CD1c-positive myeloid dendritic cell (primary cell): Measurements from ENCODE around the gene BAZ1B.
"Not testable (repeated sequence)": the region's sequence is repeated elsewhere in the genome, so short reads cannot be mapped to it uniquely, and the experiment has no call there.

Experiments
- DNase-seq: peaks from one replicate; pipeline ENCODE4 v3.0.0-alpha.2; 2016; ENCODE audit errors: extremely low spot score

Gene BAZ1B

DNA sequence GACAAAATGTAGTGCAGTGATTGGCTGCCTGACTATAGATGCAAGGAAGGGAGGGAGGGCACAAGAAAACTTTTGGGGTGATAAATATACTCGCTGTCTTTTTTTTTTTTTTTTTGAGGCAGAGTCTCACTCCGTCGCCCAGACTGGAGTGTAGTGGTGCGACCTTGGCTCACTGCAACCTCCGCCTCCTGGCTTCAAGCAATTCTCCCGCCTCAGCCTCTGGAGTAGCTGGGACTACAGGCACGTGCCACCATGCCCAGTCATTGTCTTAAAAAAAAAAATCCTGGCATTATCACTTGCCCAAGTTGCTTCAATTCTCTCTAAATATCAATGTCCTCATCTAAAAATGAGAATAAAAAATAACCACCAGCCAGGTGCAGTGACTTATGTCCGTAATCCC, 96.1 kb downstream of the BAZ1B start:
- no peak for DNase-seq

DNA sequence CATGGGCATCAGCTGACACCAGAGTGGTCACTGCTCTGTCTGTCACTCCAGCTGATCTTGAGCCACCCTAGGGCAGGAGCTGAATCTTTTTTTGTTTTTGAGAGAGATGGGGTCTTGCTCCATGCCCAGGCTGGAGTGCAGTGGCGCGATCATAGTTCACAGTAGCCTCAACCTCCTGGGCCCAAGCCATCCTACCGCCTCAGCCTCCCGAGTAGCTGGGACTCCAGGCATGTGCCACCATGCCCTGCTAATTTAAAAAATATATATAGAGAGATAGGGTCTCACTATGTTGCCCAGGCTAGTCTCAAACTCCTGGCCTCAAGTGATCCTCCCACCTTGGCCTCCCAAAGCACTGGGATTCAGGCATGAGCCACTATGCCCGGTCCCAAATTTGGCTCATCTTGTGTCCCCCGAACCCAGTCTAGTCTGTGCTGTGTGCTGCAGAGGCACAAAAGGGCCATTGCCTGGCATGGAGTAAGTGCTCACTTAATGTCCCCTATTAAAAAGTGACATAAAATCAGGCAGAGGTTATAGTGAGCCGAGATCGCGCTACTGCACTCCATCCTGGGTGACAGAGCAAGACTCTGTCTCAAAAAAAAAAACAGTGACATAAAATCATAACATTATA, 96.6 kb downstream of the BAZ1B start:
- DNase-seq, result no peak

DNA sequence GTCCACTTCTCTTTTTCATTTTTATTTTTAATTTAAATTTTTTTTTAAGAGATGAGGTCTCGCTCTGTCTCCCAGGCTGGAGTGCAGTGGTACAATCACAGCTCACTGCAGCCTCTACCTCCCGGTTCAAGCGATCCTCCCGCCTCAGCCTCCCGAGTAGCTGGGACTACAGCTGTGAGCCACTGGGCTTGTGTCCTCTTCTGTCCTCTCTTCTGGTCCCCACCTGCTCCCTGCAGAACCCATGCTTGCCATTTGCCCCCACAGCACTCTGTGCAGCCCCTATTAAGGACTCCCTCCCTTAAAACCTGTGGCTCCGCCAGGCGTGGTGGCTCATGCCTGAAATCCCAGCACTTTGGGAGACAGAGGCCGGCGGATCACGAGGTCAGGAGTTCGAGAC, 97.6 kb downstream of the BAZ1B start:
- DNase-seq, result no peak

DNA sequence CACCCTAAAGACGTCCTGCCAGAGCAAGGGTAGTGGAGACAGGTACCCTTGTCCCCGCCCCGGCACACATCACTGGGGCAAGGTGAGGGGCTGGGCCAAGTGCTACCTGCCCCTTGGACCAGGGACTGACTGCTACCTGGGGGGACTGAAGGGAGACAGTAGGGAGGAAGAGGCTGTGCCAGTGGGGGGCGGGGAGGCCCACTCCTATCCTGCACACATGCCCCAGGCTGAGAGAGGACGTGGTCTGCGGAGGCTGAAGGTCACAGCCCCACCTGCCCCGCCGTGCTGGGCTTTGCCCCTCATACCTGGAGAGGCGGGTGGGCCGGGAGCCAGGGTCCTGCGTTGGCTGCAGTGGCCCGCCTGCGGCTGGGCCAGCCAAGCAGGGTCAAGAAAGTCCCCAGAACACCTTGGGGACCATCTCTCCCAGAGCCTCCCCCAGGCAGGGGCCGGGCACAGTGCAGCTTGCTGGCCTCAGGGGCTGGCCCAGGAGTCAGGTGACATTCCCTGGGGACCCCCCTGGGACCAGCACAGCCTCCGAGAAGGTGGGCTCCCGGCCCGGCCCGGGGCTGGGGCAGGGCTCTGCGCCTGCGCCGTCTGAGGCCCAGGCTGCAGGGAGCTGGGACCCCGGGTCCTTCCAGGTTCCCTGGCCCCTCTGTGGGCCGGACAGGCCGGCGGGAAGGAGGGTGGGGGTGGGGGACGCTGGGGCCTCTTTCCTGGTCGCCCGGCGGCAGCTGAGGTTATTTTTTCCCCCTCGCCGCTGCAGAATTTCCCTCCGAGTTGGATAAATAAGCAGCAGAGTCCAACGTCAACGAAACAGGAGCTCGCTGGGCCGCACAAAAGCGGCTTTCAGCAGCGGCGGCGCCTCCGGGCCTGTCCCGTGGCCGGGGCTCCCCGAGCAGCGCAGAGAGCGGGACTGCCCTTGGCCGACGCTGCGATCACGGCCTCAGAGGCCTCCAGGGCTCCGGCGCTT, 98.3 kb downstream of the BAZ1B start:
- DNase-seq, result peak; percentile 11

DNA sequence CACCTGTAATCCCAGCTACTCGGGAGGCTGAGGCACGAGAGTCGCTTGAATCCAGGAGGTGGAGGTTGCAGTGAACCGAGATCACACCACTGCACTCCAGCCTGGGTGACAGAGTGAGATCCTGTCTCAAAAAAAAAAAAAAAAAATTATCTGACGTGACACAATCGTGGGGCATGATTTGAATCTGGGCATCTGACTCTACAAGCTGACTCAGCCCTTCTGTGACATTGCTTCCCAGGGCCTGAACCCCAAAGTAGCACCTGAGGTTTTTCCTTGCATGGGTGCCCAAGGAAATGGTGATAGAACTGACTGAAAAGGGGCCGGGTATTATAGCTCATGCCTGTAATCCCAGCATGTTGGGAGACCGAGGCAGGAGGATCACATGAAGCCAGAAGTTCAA, 101.5 kb downstream of the BAZ1B start:
- not testable (repeated sequence) for DNase-seq

DNA sequence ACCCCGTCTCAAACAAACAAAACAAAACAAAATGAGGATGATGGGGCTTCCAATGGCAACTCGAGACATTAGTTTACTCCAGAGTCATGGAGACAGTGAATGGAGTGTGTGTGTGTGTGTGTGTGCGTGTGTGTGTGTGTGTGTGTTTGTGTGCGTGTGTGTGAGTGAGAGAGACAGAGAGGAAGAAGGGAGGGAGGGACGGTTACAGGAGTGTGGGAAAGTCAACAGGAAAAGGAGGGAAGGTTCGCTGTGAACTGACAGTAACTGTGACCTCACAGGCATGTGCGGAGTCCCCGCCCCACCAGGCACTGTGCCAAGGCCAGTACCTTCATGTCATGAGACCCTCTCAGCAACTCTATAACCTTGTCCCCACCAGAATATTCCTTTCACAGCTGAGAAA, 102.1 kb downstream of the BAZ1B start:
- DNase-seq, result not testable (repeated sequence)

DNA sequence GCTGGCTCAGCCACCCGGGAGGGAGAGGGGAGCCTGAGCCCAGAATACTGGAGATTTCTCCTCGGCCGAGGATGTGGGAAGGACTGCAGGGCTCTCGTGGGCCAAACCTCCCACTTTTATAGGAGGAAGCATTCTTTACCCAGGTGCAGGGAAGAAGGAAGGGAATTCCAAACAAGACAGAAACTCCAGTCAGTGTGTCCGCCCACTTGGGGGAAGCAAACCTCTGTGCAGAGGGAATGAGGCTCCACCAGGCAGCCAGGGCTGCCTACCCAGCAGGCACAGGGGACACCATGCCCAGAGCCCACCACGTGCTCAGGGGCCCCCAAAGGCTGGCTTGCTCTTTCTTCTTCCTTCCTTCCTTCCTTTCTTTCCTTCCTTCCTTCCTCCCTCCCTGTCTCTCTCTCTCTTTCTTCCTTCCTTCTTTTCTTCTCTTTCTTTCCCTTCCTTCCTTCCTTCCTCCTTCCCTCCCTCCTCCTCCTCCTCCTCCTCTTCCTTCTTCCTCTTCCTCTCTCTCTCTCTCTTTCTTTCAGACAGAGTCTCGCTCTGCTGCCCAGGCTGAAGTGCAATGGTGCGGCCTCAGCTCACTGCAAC, 103.9 kb downstream of the BAZ1B start:
- no peak for DNase-seq

DNA sequence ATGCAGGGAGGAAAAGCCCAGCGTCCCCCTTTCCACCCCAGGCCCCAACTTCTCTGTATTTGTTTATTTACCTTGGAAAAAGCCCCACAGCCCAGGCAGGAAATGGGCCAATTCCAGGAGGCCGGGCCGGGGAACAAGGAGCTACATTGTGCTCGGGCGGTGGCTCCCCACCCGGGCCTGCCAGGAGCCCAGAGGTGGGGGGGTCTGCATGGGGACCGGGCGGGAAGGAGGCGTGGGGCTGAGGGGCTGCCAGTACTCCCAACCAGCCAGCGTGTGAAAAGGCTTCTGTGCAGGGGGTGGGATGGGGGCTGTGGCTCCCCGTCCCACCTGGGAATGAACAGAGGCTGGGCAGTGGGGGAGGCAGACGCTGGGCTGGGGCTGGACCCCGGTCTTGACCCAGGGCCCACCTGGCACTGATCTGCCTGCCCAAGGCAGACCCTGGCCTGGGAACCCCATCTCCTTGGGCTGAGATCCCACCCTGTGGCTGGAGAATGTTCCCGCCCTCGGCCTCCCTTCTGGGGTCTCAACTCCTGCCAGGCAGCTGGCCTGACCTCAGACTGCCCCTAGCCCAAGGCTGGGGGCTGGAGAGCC, 111.5 kb downstream of the BAZ1B start:
- not testable (repeated sequence) for DNase-seq

DNA sequence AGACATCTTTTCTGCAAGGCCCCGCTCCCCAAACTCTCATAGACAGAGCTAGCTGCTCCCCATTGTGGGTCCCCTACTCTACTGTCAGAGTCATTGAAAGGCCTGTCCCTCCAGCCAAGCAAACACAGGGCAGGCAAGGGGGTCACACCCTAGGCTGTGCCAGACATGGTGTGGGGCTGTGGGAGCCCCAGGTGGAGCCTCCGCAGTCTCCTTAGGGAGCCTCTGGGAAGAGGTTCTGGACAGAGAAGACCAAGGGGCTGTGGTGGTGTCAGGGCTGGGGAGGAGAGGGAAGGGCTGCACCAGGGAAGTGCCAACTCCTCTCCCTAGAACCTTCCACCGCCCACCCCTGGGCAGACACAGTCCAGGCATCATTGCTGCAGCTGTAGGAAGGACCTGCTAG, 117.2 kb downstream of the BAZ1B start:
- DNase-seq, result not testable (repeated sequence)

DNA sequence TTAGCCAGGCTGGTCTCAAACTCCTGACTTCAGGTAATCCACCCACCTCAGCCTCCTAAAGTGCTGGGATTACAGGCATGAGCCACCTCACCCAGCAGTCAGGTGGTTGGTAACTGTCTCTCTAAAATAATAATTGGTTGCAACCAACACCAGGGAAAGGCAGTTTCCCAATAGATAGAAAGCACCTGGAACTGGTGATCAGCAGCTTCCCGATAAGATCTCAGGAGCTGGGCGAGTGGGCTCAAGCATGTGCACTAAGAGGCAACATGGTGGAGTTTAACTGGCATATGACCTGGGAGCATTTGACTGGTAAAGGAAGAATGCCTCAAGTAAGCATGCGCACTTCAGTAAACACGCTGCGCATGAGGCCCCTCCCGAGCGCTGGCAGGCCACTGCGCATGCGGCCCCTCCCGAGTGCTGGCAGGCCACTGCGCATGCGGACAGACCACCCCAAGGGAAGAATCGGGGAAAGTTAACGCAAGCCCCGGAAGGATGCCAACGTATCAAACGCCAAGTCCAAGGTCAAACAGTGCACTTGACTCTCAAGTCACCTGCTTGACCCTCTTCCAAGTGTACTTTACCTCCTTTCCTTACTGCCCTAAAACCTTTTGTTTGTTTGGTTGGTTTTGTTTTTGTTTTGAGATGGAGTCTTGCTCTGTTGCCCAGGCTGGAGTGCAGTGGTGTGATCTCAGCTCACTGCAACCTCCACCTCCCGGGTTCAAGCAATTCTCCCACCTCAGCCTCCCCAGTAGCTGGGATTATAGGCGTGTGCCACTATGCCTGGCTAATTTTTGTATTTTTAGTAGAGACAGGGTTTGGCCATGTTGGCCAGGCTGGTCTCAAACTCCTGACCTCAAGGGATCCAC, 122.7 kb downstream of the BAZ1B start:
- DNase-seq, result peak; percentile 38

DNA sequence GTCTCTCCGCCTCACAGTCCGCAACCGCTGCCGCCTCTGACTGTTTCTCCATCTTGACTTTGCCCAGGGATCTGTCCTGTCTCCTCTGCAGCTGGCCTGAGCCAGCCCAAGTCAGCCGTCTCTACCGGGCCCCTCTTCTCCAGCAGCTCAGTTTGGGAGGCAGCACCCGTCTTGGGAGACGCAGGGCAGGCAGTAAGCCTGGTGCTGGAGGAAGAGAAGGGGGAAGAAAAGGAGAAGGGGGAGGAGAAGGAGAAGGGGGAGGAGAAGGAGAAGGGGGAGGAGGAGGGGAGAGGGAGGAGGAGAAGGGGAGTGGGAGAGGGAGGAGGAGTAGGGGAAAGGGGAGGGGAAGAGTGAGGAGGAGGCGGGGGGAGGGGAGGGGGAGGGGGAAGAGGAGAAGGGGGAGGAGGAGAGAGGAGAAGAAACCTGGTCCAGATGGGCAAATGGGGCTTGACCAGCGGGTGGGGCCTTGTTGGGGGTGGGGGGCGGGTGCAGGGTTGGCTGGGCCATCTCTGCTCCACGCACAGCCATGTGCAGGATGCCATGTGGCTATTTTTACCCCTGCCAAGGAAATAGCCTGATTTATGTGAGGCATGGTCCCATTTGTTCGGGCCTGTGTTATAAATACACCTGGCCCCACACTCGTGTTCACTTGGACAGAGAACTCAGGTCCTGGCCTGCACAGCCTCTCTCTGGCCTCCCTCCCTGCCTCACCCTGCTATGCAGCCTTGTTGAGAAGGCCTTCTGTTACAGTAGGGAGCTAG, 124.4 kb downstream of the BAZ1B start:
- no peak for DNase-seq

DNA sequence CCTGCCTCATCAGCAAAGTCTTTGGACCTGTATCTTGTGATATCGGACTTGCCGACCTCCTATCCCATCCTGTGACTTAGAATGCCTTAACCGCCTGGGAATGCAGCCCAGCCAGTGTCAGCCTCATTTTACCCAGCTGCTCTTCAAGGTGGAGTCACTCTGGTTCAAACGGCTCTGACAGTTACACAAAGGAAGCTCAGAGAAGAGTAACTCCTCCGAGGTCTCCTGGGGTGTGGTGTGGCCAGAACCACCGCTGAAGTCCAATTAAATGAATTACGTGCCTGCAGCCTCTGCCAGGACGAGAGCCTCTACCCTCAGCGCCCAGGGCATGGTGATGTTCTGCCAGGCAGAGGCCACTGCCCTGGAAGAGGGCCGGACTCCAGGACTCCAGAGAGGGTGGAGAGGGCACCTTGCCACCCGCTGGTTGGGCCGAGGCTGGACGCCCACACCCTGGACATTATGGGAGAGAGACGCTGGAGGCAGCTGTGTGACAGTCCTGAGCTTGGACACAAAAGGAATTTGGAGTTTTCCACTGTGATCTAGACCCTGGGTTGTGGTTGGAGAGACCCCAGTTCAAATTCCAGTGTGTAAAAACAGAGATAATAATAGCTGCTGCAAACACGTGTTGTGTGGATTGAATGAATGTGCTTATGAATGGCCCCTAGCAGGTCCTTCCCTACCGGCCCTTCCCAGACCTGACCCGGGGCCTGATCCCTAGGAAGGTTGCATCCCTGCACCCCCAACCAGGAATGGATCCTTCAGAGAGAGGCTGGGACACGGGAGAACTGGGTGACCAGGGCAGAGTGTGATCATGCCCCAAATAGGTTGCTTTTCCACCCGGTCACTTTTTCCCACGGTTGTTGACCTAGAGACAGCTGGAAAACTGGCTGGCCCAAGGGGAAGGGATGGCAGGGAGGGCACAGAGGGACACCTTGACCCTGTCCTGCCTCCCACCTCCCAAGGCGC, 126.3 kb downstream of the BAZ1B start:
- no peak for DNase-seq

DNA sequence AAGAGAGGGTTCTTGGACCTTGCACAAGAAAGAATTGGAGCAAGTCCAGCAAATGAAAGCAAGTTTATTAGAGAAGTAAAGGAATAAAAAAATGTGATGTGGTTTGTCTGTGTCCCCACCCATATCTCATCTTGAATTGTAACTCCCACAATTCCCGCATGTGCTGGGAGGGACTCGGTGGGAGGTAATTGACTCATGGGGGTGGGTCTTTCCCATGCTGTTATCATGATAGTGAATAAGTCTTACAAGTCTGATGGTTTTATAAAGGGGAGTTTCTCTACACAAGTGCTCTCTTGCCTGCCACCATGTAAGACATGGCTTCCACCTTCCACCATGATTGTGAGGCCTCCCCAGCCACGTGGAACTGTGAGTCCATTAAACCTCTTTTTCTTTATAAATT, 127.7 kb downstream of the BAZ1B start:
- no peak for DNase-seq

DNA sequence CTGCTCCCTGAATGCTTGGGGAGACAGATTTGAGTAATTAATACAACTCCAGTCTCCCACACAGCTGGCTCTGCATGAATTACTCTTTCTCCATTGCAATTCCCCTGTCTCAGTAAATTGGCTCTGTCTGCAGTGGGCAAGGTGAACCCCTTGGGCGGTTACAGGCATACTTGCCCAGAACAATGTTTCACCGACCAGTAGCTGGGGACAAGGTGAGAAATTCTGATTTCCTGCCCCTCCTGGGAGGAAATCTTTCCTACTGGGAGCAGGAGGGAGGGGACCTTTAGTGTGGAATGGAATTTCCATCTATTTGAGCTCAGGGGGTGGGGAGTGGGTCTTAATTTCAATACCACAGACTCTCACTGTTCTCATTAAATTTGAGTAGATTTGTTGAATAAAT, 130.7 kb downstream of the BAZ1B start:
- no peak for DNase-seq
